Heart left ventricle (tissue), 16 donors: Measurements from ENCODE around the gene PRDM7. TPM values are rescaled to one million over a fixed set of nuclear protein-coding genes. Genes with fewer than 3 reads are reported as not detected.

ENCODE experiments used
- ATAC-seq, 4 donors: fragments of 200-7000 bp; cut with Tn5 transposase; one replicate each; pipeline ENCODE4 v1.9.1; 2020 to 2022; ENCODE audit warnings: moderate library complexity in 4 of 4, mild to moderate bottlenecking in 3 of 4, moderate number of reproducible peaks in 1 of 4
- DNase-seq, 5 donors: peaks; one replicate each; pipeline ENCODE4 v3.0.0-alpha.2; 2020
- H3K27ac ChIP-seq, 12 donors: fragments of 200-600 bp; sonication (generic) in 4 of 12; one replicate each; pipeline versions ENCODE4 v1.5.0 to v1.8.0; 2016 to 2022; ENCODE audit warnings: mild to moderate bottlenecking in 2 of 12
- H3K27me3 ChIP-seq, 9 donors: fragments of 200-600 bp; sonication (generic) in 2 of 9; one replicate each; pipeline versions ENCODE4 v1.5.1 to v1.8.0; 2016 to 2022; ENCODE audit warnings: mild to moderate bottlenecking in 3 of 9
- H3K36me3 ChIP-seq, 9 donors: fragments of 200-600 bp; sonication (generic) in 2 of 9; one replicate each; pipeline versions ENCODE4 v1.5.0 to v1.8.0; 2018 to 2022; ENCODE audit warnings: mild to moderate bottlenecking in 2 of 9
- H3K4me1 ChIP-seq, 12 donors: fragments of 200-600 bp; sonication (generic) in 4 of 12; one replicate each; pipeline versions ENCODE4 v1.5.0 to v1.8.0; 2016 to 2022; ENCODE audit warnings: mild to moderate bottlenecking in 3 of 12
- H3K4me3 ChIP-seq, 12 donors: fragments of 200-600 bp; sonication (generic) in 4 of 12; one replicate each; pipeline versions ENCODE4 v1.5.0 to v1.8.0; 2017 to 2022; ENCODE audit warnings: mild to moderate bottlenecking in 9 of 12, moderate library complexity in 4 of 12
- H3K9me3 ChIP-seq, 12 donors: fragments of 200-600 bp; sonication (generic) in 4 of 12; one replicate each; pipeline versions ENCODE4 v1.5.0 to v1.8.0; 2016 to 2022; ENCODE audit warnings: mild to moderate bottlenecking in 1 of 12
- CTCF ChIP-seq, 12 donors: fragments of 200-600 bp; sonication (generic) in 4 of 12; IDR thresholded peaks; one replicate each; pipeline versions ENCODE4 v1.5.0 to v1.8.0; 2018 to 2022; ENCODE audit warnings: antibody characterized with exemption in 12 of 12, mild to moderate bottlenecking in 5 of 12
- POLR2A ChIP-seq, 2 donors: fragments of 450-650 bp; IDR thresholded peaks; one replicate each; pipeline ENCODE4 v1.6.1; 2017; ENCODE audit warnings: antibody characterized with exemption in 2 of 2, mild to moderate bottlenecking in 2 of 2, moderate library complexity in 2 of 2
- WGBS, 4 donors: extraction: QIAGEN DNeasy Blood & Tissue Kit in 2 of 4; methylation state at CpG; one replicate each; pipeline versions ENCODE4 v1.1.5 to v1.1.7; 2013 to 2018; 5-methylcytosine and 5-hydroxymethylcytosine counted together
- intact Hi-C, 10 donors: fragments of 100-400 bp; cut with DNase I; formaldehyde crosslinking; loops; one replicate each; pipeline versions ENCODE4 v1.11.1 to v1.14.2; 2022
- polyA plus RNA-seq, 2 donors: library from polyadenylated mRNA; stranded (reverse); fragments of 200-250 nt; gene quantifications; one replicate each; pipeline ENCODE4 v1.2.3, GENCODE V29; 2013
- total RNA-seq, 9 donors: library from RNA; depleted of rRNA in 2 of 9; stranded (reverse); fragments of >200 nt in 2 of 9; fragmentation: NEBNext Ultra II Directional in 3 of 9; extraction: Animal tissue kit (Norgen Biotek cat#: 25700) in 3 of 9; gene quantifications; one replicate each; pipeline versions ENCODE4 v1.1.0 to v1.2.4, GENCODE V29; 2016 to 2023
- donor health status: ischemic (EF 13 %, LVEDD 7.1; RV severe dilation, severe dysfunction).
- donor health status: healthy with polysubstance abuse.
- donor health status: DM: no; HTN: yes; CAD: no.
- donor health status: DM: no; HTN: no; CAD: no.
- donor health status: ischemic (EF 25% LVEDD 6.9; RV normal size, moderate dysfunction).
- donor health status: ischemic (EF 25% LVEDD 5.7; RV mildly dilated, moderate dysfunction).
- donor health status: healthy.
- donor health status: DM: yes; HTN: yes; CAD: no.
- donor health status: ischemic (EF 35%, LVEDD 5.7; RV mildly dilated, moderate dysfunction).
- donor health status: nonischemic (EF 11% LVEDD 7.7; RV severe dilation, severe dysfunction).
- donor health status: DM: yes; HTN: yes; CAD: no.
- donor health status: PGD.
- donor health status: ischemic (EF 29% LVEDD 5.4; RV normal size, mild dysfunction).
- donor health status: nonischemic (EF 23%, LVEDD 6.1; RV moderate dilation, normal function).

The PRDM7 gene
- total and polyA plus RNA-seq, 11 donors: not detected

GRCh38 chr16:90042946-90043514 is 34.1 kb downstream of the PRDM7 start:
- Histone ChIP-seq H3K4me1 (peaks cover 0 to 15% (median 11%) of the 10 kb centered on the region in 12 donors), H3K4me3 (no peak overlapping the region), H3K9me3 (no peaks in the 10 kb centered on the region), H3K36me3 (peaks cover 0 to 60% (median 43%) of the 10 kb centered on the region in 9 donors), H3K27me3 (peaks cover 0 to 14% (median 6%) of the 10 kb centered on the region in 9 donors), H3K27ac (no peak overlapping the region)
- intact Hi-C loops: no loop called here
- TF ChIP-seq CTCF (IDR thresholded peaks at IDR 0.05) (no peak), POLR2A (IDR thresholded peaks at IDR 0.05) (no peak)
- ATAC-seq (no peak), DNase-seq (no peak)
- WGBS, 4 donors: 84 to 86% (median 86%) methylated on average over 19 of the region's 19 CpGs

- WGBS, 4 donors: 84 to 95% (median 87%) methylated on average over 16 of the region's 16 CpGs
- Histone ChIP-seq H3K36me3 (peaks cover 0 to 71% (median 53%) of the 10 kb centered on the region in 9 donors), H3K27ac (no peak overlapping the region), H3K4me3 (no peak overlapping the region), H3K4me1 (peaks cover 0 to 14% (median 6%) of the 10 kb centered on the region in 12 donors), H3K9me3 (no peaks in the 10 kb centered on the region), H3K27me3 (peaks cover 0 to 9% (median 5%) of the 10 kb centered on the region in 9 donors)
- no peak for TF ChIP-seq POLR2A (IDR thresholded peaks at IDR 0.05)
- TF ChIP-seq CTCF (IDR thresholded peaks at IDR 0.05): no peak
- intact Hi-C loops: no loop called here
- no peak for ATAC-seq
- no peak for DNase-seq
Measured at GRCh38 chr16:90041896-90042473, 35.1 kb downstream of the PRDM7 start.

- ATAC-seq (peak in 1 of 4 donors; percentile 3), DNase-seq (no peak)
- no peak overlapping the region for H3K27ac ChIP-seq
- no peaks in the 10 kb centered on the region for H3K9me3 ChIP-seq
- no peak for TF ChIP-seq CTCF (IDR thresholded peaks at IDR 0.05)
- TF ChIP-seq POLR2A (IDR thresholded peaks at IDR 0.05): no peak
- H3K27me3 ChIP-seq: no peaks in the 10 kb centered on the region
- intact Hi-C loops: no loop called here
- H3K36me3 ChIP-seq: peaks cover 0 to 87% (median 69%) of the 10 kb centered on the region in 9 donors
- H3K4me3 ChIP-seq: no peak overlapping the region
- WGBS, 4 donors: 93 to 96% (median 95%) methylated on average over 22 to 29 of the region's 29 CpGs
- peaks cover 0 to 9% (median 0%) of the 10 kb centered on the region in 12 donors for H3K4me1 ChIP-seq
Measured at GRCh38 chr16:90040152-90041023, 36.7 kb downstream of the PRDM7 start.

- H3K36me3 ChIP-seq: peaks cover 0 to 79% (median 62%) of the 10 kb centered on the region in 9 donors
- WGBS, 4 donors: 63 to 83% (median 76%) methylated on average over 12 of the region's 12 CpGs
- peaks cover 0 to 9% (median 0%) of the 10 kb centered on the region in 12 donors for H3K4me1 ChIP-seq
- TF ChIP-seq POLR2A (IDR thresholded peaks at IDR 0.05) (no peak), CTCF (IDR thresholded peaks at IDR 0.05) (no peak)
- ATAC-seq (no peak), DNase-seq (no peak)
- intact Hi-C loops: no loop called here
- H3K27ac ChIP-seq: no peak overlapping the region
- no peaks in the 10 kb centered on the region for H3K27me3 ChIP-seq
- H3K4me3 ChIP-seq: no peak overlapping the region
- no peaks in the 10 kb centered on the region for H3K9me3 ChIP-seq
Measured at GRCh38 chr16:90037276-90037675, 39.9 kb downstream of the PRDM7 start.
